Stimulated activated CD4-positive, alpha-beta T cell treated with anti-CD3 and anti-CD28 coated beads, TNF-alpha, amount 100 ng/mL, for 24 hours (primary cell): ENCODE measurements around the gene ZNF521.

Experiments used
- DNase-seq, 3 experiments: peaks; one replicate each; pipeline ENCODE4 v3.0.0-alpha.2; 2020; ENCODE audit warnings: low read depth in 3 of 3

ZNF521 gene

DNA sequence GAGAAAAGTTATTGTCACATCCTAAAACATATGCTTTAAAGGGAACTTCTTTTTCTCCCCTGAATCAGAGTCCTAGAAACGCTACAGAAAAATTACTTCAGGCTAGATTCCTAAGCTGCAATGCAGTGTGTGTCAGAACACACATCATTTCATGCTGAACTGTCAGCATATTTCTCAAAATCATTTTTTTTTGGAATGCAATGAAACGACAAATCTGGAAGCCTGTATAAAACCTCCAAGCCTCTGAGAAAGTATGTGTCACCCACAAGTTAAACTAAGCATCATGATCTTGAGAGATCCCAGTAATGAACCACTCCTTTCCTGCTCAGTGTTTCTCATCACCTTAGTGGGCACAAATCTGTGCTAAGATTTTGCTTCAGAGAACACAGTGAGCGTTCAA is 276.2 kb downstream of the ZNF521 start:
- no peak for DNase-seq

- no peak for DNase-seq
Observed at GRCh38 chr18:25075331-25075730, 276.6 kb downstream of the ZNF521 start.

- no peak for DNase-seq
Observed at GRCh38 chr18:25074925-25075324, 277.0 kb downstream of the ZNF521 start.

GRCh38 chr18:25072205-25072604 is 279.8 kb downstream of the ZNF521 start:
- no peak for DNase-seq

DNA sequence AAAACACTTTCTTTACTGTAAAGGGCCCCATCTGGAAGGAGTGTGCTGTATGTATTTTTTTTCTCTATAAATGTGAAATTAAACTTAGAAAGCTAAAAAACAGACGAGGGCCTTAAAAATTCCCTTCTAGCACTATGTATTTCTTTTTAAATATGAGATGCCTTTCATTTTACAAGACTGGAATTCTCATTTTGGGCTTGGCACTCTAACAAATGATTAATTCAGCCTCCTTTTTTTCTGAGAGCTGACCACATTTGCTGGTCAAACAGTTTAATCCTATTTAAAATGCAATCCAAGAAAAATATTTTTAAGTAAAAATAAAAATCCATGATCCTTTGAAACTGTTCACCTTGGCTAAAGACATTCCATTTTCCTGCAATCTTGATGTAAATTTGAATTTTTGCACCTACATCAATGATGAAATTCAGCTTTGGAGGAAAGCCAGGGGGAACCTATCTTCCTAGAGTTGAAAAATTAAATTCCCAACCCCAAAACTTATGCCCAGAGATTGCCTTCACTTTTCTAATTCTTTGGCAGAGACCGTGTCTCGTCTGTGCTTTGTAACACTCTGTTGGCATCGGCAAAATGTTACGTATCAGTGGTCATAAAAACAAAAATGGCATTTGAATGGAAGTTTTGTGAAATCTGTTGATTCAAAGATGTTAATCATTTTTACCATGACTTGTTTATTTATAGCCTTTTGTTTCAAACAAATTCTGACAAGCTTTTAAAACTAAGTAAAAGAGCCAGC is 284.5 kb downstream of the ZNF521 start:
- no peak for DNase-seq

GRCh38 chr18:25066516-25066915 is 285.4 kb downstream of the ZNF521 start:
- no peak for DNase-seq

DNA sequence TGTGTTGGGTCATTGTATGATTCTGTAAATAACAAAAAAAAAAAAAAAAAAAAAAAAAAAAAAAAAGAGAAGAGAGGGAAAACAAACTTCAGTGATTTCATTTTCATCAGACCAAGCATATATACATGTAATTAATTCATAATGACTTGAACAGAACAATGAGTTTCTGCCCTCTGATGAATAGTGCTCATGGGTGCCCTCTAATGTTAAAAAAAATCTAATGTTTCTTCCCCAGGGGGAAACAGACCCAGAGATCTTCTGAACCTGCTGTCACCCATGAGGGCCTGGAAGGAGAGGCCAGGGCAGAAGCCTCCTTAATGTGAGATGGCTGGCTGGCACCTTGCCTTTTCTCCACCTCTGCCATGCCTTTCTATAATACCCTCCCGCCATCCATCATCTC is 289.2 kb downstream of the ZNF521 start:
- no peak for DNase-seq

DNA sequence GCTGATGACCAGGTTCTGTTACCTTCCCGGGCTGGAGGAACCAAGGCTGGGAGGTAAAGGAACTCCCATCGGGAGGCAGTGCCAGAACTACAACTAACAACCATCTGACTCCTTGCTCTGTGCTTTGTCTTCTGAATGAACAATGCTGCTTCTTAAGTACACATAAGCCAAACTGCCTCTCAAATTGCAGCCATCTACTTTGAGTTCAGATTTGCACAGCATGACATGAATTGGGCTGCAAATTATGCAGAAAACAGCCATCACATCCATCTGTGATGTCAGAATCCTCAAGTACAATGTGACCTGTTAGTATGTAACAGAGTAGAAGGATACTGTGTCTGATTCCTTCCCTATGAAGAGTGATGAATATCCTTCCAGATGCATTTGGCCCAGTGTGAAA is 290.6 kb downstream of the ZNF521 start:
- DNase-seq = no peak

GRCh38 chr18:25058521-25058920 is 293.4 kb downstream of the ZNF521 start:
- DNase-seq = no peak

GRCh38 chr18:25057491-25058050 is 294.4 kb downstream of the ZNF521 start:
- no peak for DNase-seq

DNA sequence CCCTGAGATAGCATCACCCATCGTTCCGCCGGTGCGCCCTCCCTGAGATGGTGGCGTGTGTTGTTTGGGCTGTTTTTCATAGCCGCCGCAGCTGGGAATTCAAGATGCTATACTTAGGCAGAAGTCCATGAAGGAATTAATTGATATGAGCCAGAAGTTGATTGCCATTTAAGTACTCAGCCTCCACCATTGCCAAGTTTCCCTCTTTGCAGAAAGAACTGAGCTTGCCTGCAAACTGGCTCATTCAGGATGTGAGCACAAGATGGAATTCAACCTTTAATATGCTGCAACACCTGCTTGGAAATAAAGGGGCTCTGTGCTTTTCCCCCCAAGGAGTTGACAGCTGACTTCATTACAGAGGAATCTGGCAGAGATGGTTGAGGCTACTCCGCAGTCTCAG is 295.5 kb downstream of the ZNF521 start:
- DNase-seq = no peak

GRCh38 chr18:25055076-25055475 is 296.9 kb downstream of the ZNF521 start:
- no peak for DNase-seq

DNA sequence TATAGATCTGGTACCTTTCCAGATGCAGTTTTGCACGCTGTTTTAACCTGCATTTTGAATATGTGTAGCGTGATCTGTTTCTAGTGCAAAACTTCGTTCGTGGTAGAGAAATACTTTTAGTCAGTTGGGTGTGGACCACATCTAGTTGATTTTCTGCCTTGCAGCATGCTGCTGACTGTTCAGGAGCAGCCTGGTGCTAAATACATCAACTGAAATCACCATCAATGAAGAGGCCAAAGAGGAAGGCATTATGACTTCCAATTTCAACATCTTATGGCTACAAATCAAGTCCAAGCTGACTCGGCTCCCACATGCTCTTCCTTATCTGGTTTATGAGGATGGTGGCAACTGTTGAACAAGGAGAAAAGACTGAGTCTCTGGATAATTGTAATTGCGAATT is 298.5 kb downstream of the ZNF521 start:
- DNase-seq = no peak

DNA sequence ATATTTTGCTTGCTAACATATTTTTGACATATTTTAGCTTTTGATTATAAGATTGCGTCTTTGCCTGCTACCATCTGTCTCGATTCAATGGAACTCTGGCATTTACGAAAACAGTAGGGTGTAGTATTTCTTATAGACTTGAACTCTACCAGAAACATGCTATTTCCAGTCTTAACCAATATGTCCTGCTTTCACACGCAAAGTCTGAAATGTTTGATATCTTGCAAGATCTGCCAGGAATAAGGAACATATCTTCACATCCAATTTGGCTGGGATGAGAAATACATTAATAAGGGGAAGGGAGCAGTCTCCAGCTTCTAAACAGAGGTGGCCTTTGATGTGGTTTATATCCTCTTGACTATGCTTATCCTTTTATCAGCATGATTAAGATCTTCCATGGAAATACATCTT is 299.4 kb downstream of the ZNF521 start:
- no peak for DNase-seq

- no peak for DNase-seq
Observed at GRCh38 chr18:25050605-25051004, 301.4 kb downstream of the ZNF521 start.

- no peak for DNase-seq
Observed at GRCh38 chr18:25047983-25048382, 304.0 kb downstream of the ZNF521 start.

DNA sequence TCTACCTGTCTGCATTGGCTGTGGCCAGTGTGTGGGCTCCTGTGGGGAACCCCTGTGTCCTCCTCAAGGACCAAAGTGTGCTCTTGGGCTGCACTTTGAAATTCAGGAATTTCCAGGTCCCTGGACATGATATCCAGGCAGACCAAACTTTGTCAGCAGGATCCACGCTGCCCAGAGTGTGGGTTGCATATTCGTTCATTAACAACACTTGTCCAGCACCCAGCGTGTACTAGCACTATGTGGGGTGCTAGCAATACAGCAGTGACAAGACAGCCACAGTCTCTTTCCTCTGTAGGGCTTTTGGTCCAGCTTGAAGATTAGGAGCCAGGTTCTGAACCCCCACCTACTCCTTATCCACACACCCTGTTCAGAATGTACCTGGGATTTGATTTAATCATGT is 304.5 kb downstream of the ZNF521 start:
- no peak for DNase-seq

DNA sequence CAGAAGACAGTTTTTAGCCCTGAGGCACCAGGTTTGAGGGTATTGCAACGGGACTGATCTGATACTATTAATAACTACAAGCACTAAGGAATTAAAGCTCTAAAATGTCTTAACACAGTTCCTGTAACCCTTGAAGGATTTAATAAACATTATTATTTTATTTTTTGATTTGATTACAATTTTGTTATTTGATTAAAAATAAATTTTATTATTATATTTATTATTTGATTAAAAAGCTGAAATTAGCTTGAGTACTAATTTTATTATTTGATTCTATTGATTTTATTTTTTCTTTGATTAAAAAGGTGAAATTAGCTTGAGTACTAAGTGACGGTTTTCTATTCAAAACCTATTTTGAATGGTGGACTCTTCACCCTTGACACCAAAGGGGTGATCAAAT is 307.3 kb downstream of the ZNF521 start:
- DNase-seq = no peak

DNA sequence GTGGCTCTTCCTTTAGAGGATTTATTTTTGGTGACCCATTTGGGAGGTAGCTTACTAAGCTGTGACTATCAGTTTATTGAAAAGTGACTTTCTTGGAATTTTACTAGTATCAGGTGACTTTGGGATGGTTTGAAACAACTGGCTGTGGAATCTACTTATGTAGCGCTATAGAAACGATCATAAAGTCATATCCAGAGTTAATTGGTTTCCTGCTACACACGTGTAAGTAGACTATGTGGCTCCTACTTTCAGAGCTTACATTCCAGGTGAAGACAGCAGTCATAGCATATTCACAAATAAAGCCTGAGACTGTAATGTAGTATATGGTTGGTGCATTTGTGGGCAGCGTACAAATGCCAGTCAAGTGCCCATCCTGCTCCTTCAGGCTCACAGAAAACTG is 308.9 kb downstream of the ZNF521 start:
- no peak for DNase-seq

DNA sequence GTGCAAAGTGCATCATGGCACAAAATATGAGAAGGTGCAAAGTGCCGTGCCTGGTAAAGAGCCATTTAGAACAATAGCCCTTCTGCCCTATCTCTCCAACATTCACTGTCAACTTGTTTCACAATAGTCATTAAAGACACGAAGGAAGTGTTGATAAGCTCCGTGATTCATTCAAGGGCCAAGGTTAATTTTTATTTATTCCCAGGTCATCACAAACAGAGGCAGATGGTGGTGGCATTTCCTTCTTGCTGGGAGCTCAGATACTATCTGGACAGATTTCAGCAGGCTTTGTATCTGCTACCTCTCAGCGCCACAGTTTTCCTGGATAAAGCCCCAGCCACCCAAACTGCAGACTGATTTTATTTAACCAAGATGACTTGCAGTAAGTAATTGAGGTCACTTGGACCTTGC is 309.3 kb downstream of the ZNF521 start:
- no peak for DNase-seq

- no peak for DNase-seq
Observed at GRCh38 chr18:25039781-25040180, 312.2 kb downstream of the ZNF521 start.

DNA sequence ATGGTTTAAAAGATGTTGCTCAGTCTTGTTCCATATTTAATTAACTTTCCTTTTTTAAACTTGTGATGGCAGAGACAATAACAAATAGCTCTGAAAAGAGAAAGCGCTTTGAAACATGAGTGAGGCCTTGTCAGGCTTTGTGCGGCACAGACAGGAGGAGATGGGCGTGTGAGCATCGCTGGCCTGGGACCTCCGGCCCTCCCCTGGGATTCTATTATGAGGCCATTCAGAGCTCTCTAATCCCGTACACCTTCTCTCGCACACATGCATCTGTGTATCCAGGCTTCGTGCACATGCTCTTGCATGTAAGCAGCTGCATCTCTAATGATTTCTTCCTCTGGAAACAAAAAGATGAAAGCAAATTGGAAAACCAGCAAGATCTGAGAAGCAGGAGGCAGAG is 313.7 kb downstream of the ZNF521 start:
- DNase-seq = no peak

- DNase-seq = no peak
Observed at GRCh38 chr18:25033747-25034471, 318.1 kb downstream of the ZNF521 start.
